H54 (cell line): Measurements from ENCODE around the gene RPS21.

Experiments used
- DNase-seq: peaks from one replicate; pipeline ENCODE4 v3.0.0; 2011; ENCODE audit warnings: low spot score, mixed read lengths; ENCODE audit not compliant: insufficient read length
- FAIRE-seq: peaks from 3 replicates; lab custom pipeline; 2011; peaks lifted over from hg19 to GRCh38; lab: Jason Lieb, UNC
- POLR2A ChIP-seq: IDR thresholded peaks from 2 replicates; pipeline ENCODE4 v1.6.1; 2011; ENCODE audit warnings: low read depth, mild to moderate bottlenecking, low read length

The RPS21 gene

GRCh38 chr20:62357681-62358080 is 29.2 kb upstream of the RPS21 start:
- no peak for FAIRE-seq
- no peak for TF ChIP-seq POLR2A
- DNase-seq: no peak

DNA sequence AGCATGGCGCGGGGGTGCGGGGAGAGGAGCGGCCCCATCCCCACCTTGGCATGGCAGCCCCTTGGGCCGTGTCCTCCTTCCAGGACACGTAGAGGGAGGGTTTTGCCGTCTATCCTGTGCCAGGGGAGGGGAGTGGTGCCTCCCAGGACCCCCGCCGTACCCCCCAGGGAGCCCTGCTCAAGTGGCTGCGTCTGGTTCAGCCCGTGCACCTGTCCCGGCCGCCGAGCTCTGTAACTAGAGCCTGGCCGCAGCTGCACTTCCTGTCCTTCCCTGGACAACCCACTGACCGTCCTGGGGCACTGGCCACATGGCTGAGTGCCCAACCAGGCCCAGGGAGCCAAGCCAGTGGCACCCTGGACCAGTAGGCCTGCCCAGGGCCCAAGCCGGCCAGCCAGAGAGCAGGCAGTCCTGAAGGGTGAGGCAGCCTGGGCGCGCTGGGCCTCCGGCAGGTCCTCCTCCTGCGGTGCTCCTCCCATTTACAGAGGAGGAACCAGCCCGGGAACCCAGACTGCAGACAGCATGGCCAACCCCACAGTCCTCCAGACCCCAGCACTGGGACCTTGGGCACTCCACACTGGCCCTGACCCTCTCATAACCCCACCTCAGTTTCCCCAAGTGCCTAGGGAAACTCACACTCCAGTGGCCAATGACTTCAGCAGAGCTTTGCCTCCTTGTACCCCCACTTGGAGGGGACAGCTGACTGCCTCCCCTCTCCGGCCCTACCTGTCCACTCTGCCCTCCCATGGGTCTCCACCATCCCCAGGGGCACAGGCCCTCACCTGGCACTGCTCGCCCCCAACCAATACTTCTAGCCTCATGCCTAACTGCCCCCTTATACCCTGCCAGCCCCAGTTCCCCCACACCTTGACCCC is 28.5 kb upstream of the RPS21 start:
- FAIRE-seq: no peak
- TF ChIP-seq POLR2A: no peak
- DNase-seq: peak; percentile 89

- TF ChIP-seq POLR2A: no peak
- FAIRE-seq (no peak), DNase-seq (no peak)
Measured at GRCh38 chr20:62359043-62359490, 27.8 kb upstream of the RPS21 start.

DNA sequence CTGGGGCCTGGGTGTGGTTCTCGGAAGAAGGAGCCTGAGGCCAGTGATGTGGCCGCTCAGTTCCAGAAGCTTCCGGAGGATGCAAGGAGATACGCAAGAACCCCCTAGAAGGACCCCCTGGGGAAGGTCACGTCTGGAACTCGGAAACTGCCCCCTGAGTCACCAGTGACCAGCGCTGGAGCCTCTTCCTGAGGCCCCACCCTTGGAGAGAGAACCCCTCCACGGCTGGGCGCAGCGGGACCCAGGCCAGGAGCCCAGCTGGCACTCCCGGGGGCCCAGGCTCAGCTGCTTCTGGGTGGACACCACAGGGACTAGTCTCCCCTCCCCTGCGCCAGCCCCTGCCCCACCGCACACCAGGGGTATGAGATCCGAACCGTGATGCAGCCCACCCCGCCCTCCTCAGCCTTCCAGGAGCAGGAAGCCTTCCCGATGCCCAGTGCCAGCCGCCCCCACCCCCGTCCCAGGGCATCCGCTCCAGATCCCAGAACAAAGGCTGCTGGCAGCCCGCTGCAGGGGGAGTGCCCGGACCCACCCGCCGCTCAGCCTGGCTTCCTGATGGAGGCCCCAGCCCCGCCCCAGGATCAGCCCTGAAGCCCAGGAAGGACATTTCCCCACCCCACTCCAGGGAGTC is 27.3 kb upstream of the RPS21 start:
- TF ChIP-seq POLR2A: no peak
- FAIRE-seq (peak; percentile 27), DNase-seq (peak; percentile 91)

DNA sequence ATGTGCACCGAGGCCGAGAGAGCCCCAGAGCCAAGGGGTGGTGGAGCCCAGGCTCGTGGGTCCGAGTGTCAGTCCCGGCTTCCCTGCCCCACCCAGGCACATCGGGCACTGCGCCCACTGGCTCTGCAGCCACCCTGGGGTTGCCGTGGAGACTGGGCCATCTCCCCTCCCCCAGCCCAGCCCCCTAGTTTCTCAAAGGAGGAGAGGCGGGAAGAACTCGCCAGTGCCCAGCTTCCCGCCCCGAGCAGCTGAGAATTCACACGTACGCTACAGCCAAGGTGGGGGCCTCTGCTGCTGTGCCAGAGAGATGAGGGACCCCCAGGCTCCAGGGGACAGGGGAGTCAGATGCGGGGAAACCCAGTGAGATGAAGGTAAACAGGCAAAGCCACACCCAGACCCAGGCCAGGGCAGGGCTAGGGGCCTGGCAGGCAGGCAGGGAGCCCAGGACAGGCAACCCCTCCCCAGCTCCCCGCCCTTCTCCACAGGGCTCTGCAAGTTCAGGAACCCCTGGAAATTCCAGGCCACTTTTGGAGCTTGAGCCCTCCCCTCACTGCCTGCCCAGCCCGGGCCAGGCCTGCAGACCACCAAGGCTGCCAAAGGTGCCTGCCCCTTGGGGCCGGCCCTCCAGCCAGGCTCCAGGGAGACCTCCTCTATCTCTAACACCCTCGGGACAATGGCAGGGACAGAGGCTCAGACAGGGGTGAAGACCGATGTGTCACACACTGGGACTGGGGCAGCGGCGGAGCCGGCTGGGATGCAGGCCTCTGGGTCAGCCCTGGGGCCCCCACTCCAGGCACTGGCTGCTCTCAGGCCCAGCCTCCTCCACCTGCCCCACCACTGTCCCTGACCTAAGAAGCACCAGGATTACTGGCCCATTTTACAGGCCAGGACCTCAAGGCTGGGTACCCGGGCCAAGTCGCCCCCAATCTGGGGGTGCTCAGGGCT is 25.8 kb upstream of the RPS21 start:
- DNase-seq (no peak), FAIRE-seq (no peak)
- TF ChIP-seq POLR2A: no peak

DNA sequence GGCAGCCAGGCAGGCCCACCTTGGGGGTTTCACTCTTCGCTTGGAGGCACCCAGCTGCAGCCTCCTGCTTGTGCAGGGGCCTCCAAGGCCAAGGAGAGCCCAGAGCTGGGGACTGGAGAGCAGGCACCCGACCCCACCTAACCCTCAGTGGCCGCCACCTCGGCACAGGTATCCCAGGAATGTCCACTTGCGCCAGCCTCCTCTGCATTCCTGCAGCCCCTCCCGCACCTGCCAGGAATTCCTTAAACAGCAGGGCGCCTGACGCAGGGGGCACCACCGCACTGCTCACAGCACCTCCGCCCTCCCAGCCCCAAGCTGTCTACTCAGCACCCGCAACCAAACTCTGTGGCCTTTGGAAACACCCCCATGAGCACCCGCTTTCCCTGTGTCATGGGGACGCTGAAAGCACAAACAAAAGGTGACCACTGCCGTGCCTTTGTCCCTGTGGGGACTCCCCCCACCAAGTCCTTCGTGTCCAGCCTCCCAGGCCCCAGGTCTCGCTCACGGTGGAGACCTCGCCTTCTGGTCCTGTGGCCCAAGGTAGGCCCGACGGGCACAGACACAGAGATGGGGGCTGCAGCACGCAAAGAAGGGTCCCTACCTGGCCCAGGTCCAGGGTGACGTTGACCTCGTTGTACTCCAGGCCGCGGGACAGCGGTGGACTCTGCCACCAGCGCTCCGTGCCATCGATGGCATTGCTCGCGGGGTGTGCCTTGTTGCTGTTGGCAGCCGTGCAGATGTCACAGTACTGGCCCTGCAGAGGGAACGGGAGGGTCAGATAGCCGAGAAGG is 24.9 kb upstream of the RPS21 start:
- DNase-seq (no peak), FAIRE-seq (no peak)

GRCh38 chr20:62362590-62362940 is 24.3 kb upstream of the RPS21 start:
- TF ChIP-seq POLR2A: no peak
- DNase-seq: no peak
- FAIRE-seq: no peak

More for the DNA sequence above, 24.9 kb upstream of the RPS21 start:
- no peak for TF ChIP-seq POLR2A

- no peak for DNase-seq
- FAIRE-seq: no peak
- TF ChIP-seq POLR2A: no peak
Measured at GRCh38 chr20:62362991-62363919, 23.6 kb upstream of the RPS21 start.

DNA sequence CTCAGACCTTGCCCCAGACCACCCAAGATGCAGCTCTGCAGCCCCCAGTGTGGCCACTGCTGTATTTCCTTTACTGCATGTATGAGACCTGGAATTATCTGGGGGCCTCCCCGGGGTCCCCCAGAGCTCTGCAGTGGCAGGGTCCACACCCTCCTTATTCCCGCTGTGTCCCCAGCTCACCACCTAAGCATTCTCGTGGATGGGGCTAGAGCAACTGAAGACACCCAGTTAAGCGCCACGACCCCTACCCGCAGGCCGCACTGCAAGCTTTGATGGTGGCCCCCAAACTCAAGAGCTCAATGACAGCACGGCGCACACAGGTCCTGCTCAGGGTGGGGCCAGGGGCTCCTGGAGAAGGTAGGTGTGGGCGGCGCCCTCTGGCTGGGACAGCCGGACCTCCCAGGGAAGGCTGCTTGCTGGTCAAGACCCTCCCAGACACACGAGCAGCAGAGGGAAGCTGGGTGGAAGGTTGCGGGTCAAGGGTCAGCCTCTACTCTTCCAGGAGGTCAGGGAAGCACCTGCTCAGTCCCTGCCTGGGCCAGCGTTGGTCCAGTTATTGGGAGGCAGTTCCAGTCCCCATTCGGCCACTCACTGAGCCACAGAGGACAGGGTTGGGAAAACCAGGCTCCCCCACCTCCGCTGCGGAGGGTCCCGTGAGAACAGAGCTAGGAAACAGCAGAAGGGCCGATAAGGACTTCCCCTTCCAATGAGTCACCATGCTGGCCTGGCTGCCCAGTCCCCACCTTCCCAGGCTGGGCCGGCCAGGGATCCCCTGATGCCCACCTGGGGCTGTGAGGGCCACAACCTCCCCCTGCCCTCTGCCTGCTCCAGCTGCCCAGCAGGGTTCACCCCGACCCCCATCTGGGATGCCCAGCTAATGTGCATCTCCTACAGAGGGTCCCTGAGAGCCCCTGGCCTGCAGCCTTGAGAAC is 22.7 kb upstream of the RPS21 start:
- TF ChIP-seq POLR2A: no peak
- FAIRE-seq (no peak), DNase-seq (no peak)

DNA sequence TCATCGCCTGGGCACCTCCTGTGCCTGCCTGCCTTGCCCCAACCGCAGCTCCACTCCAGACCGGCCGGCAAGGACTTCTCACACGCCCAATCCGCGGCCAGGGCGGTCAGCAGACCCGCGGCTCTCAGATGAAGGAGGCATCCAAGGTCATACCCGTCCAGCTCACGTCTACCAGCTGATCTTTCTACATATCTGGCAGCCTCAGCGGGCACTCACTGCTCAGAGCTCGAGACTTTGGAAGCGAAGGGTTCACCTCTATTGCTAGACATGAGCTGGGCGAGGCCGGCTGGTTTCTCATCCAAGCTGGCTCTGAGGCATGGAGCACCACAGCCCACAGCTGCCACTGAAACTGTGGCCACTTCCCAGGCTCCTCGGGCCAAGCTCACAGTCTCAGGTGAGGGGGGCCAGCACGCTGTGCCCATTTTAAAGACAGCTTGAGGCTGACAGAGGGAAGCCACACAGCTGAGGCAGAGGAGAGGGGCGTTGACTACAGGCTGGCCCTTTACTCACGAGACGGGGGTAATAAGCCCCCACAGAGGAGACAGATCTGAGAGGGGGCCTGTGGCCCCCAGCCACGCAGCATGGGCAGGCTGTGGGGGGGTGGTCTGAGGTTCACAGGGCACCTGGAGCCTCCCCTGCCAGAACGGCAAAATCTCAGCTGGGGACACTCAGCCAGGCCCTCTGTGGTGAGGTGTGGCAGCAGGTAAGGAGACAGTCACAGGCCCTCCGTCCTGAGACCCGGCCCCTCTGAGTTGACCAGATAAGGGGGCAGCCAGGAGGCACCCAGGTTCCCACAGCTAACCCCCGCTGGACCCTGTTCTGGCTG is 21.8 kb upstream of the RPS21 start:
- FAIRE-seq (no peak), DNase-seq (no peak)
- TF ChIP-seq POLR2A: no peak

- TF ChIP-seq POLR2A: no peak
- FAIRE-seq (no peak), DNase-seq (peak; percentile 67)
Measured at GRCh38 chr20:62365814-62366369, 21.0 kb upstream of the RPS21 start.
